Muscle layer of colon (tissue), 2 donors: Measurements from ENCODE around the gene ZNF416.

Experiments used
- H3K27ac ChIP-seq: one replicate; pipeline ENCODE4 v1.7.0; 2013; ENCODE audit warnings: low read depth, mild to moderate bottlenecking, low read length, moderate library complexity
- H3K27me3 ChIP-seq, 2 donors: one replicate each; pipeline ENCODE4 v1.7.0; 2013; ENCODE audit warnings: low read length in 2 of 2, mild to moderate bottlenecking in 2 of 2; ENCODE audit not compliant: insufficient read depth in 2 of 2, control insufficient read depth in 1 of 2
- H3K36me3 ChIP-seq: one replicate; pipeline ENCODE4 v1.7.0; 2013; ENCODE audit warnings: mild to moderate bottlenecking, low read length; ENCODE audit not compliant: insufficient read depth
- H3K4me1 ChIP-seq: one replicate; pipeline ENCODE4 v1.7.0; 2013; ENCODE audit warnings: mild to moderate bottlenecking, low read length; ENCODE audit not compliant: insufficient read depth
- H3K4me3 ChIP-seq, 2 donors: one replicate each; pipeline ENCODE4 v1.7.0; 2013; ENCODE audit warnings: low read length in 2 of 2, low read depth in 1 of 2, mild to moderate bottlenecking in 1 of 2, moderate library complexity in 1 of 2
- H3K9ac ChIP-seq: one replicate; pipeline ENCODE4 v1.7.0; 2013; ENCODE audit warnings: low read length
- H3K9me3 ChIP-seq: one replicate; pipeline ENCODE4 v1.7.0; 2013; ENCODE audit warnings: mild to moderate bottlenecking, low read length
- donor health status: abdominal sarcoma.
- donor health status: Adenocarcinoma of cecum.

The ZNF416 gene

DNA sequence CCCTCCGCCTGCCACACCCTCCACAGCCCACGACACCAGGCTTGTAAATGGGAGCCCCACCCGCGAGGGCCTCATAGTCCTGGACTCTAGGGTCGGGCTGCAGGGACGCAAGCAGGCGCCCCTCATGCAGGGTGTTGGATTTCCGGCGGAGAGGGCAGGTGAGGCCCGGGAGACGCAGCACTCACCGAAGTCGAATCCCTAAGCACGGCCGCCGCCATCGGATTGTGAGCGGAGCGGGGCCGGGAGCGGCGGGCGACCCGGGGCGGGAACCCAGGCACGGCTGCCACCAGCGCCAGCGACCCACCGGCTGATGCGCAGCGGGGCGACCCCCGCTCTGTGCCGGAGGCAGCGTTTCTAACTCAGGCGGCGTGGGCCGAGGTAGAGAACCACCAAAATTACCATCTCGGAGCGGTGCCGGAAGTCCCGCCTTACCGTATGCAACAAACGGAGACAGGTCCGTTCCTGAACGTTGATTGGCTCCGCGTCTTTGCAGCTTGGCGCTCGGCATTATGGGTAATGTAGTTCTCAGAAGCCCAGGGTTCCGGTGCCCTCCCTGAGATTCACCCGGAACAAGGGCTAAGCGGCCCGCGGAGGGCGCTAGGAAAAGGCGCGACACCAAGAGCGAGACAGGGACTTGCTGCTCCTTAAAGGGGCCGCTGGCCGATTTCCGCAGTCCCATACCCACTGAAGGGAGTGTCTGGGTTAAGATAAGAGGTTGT, at the start of gene ZNF416:
TSS of gene ZNF416 (minus strand) at position 425 of the 719 bp plus-strand sequence. CDS start at position 218, 207 bp downstream.
- peaks cover 38% of the 10 kb centered on the region for H3K9me3 ChIP-seq
- H3K4me3 ChIP-seq = peak within 1 kb of the TSS; percentile 94 to 95
- peak within 1 kb of the TSS; percentile 54 for H3K9ac ChIP-seq
- H3K27me3 ChIP-seq = no peaks in the 10 kb centered on the region
- peak within 1 kb of the TSS; percentile 46 for H3K27ac ChIP-seq
- peaks cover 23% of the 10 kb centered on the region for H3K4me1 ChIP-seq
- peaks cover 35% of the 10 kb centered on the region for H3K36me3 ChIP-seq

DNA sequence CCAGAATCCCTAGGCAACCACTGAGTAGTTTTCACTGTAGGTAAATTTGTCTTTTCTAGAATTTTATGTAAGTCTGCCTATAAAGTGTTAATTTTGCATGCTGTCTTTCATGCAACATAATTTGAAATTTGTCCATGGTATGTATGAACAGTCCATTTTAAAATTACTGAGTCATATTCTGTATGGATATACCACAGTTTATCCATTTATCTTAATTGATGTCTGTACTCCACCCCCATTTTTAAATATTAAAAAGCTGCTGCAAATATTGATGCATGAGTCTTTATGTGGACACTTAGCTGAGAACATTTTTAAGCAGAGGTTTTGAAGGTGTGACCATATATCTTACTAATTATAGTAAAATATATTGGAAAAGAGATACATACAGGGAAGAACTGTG, 44.4 kb upstream of the ZNF416 start:
- Histone ChIP-seq H3K36me3 (peaks cover 59% of the 10 kb centered on the region), H3K9me3 (peaks cover 80% of the 10 kb centered on the region), H3K4me3 (peak overlapping the region in 1 of 2 donors; percentile 44), H3K4me1 (no peaks in the 10 kb centered on the region), H3K9ac (no peak overlapping the region), H3K27me3 (no peaks in the 10 kb centered on the region), H3K27ac (no peak overlapping the region)

DNA sequence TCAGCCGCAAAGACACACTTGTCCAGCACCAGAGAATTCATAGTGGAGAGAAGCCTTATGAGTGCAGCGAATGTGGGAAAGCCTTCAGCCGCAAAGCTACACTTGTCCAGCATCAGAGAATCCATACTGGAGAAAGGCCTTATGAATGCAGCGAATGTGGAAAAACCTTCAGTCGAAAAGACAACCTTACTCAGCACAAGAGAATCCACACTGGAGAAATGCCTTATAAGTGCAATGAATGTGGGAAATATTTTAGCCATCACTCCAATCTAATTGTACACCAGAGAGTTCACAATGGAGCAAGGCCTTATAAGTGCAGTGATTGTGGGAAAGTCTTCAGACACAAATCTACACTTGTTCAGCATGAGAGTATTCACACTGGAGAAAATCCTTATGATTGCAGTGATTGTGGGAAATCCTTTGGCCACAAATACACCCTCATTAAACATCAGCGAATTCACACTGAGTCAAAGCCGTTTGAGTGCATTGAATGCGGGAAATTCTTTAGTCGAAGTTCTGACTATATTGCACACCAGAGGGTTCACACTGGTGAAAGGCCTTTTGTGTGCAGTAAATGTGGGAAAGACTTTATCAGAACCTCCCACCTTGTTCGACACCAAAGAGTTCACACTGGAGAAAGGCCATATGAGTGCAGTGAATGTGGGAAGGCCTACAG, 42.1 kb upstream of the ZNF416 start:
- H3K4me3 ChIP-seq = peak overlapping the region; percentile 0 to 44
- H3K9me3 ChIP-seq = peaks cover 90% of the 10 kb centered on the region

DNA sequence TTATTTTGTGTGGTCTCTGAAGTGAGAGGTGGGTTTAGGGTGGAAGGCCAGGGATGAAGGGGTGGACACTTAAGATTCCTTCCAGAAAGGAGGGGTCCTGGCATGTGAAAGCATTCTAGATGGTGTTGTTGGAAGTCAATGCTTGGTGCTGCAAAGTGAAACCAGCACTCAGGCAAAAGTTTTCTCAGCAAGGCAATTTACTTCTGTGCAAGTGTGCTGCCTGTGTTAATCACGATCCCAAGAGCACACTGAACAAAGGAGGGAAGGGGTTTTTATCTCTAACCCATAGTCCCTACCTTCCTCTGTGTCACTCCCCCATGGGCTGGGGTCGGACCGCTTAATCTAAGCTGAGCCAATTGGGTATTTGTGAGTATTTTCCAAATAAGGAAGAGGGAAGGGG, 36.6 kb upstream of the ZNF416 start:
- Histone ChIP-seq H3K4me1 (peaks cover 15% of the 10 kb centered on the region), H3K27me3 (no peaks in the 10 kb centered on the region), H3K4me3 (peak overlapping the region; percentile 2 to 94), H3K27ac (no peak overlapping the region), H3K9me3 (peaks cover 57% of the 10 kb centered on the region), H3K36me3 (peaks cover 46% of the 10 kb centered on the region), H3K9ac (no peak overlapping the region)

More for the DNA sequence above, 42.1 kb upstream of the ZNF416 start:
- H3K9ac ChIP-seq = no peak overlapping the region
- H3K36me3 ChIP-seq = peaks cover 81% of the 10 kb centered on the region
- H3K27ac ChIP-seq = no peak overlapping the region
- H3K27me3 ChIP-seq = no peaks in the 10 kb centered on the region
- H3K4me1 ChIP-seq = no peaks in the 10 kb centered on the region

DNA sequence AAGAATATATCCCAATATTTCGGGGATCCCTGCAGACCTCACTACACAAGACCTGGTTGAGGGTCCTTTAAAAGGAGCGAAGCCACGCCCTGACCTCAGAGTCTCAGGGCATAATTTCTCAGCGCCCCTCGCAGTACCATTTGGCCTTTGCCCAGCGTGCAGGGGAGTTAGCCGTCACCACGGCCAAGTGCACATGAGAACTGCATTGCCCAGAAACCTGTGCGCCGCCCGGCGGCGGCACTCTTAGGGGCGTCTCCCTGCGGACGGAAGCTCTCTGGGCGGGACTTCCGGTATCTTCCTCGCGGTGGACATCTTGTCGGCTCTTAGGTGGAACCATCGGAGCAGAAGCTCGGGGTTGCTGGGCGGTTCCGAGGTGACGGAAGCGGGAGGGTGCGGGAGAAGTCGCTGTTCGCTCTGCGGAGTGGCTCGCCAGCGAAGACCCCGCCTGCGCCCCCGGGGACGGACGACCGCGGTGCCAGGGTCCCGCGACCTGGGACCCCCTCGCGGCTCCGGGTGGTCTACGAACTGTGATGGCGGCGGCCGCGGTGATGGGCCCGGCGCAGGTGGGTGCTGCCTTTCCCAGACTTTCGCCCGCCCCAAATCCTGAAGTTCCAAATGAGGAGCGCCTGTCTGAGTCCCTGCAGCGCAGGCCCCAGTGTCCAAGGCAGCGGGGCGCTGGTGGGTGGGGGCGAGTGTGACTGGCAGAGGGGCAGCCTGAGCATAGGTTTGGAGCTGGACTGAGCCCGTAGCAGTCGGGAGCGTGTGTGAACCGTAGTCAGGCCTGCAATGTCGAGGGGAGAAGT, 35.4 kb upstream of the ZNF416 start, which contains the start of gene ZNF134:
TSS of gene ZNF134 (plus strand) at position 302 of the 803 bp plus-strand sequence. CDS start 5,227 bp downstream, outside the sequence.
- H3K4me1 ChIP-seq = peaks cover 15% of the 10 kb centered on the region

DNA sequence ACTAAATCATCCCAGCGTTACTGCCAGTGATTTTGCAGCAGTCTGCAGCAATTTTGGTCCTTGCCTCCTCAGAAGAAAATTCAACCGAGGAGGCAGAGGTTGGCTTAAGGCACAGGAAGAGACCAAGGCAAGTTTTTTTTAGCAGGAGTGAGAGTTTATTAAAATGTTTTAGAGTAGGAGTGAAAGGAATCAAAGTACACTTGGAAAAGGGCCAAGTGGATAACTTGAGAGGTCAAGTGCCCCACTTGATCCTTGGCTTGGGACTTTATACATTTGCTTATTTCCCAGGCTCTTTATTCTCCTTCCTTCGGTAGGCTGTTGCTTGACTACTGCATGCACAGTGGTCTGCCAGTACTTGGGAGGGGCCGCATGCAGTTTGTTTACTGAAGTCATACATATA, 32.4 kb upstream of the ZNF416 start:
- Histone ChIP-seq H3K36me3 (peaks cover 11% of the 10 kb centered on the region), H3K4me3 (no peak overlapping the region), H3K4me1 (peaks cover 15% of the 10 kb centered on the region), H3K27me3 (no peaks in the 10 kb centered on the region), H3K9ac (no peak overlapping the region), H3K27ac (no peak overlapping the region), H3K9me3 (peaks cover 31% of the 10 kb centered on the region)

More for the DNA sequence above, 35.4 kb upstream of the ZNF416 start, which contains the start of gene ZNF134:
- H3K4me3 ChIP-seq = peak within 1 kb of the TSS; percentile 94 to 97
- no peaks in the 10 kb centered on the region for H3K27me3 ChIP-seq
- H3K9ac ChIP-seq = peak within 1 kb of the TSS; percentile 31
- peak within 1 kb of the TSS; percentile 65 for H3K27ac ChIP-seq
- peaks cover 34% of the 10 kb centered on the region for H3K36me3 ChIP-seq
- peaks cover 45% of the 10 kb centered on the region for H3K9me3 ChIP-seq

DNA sequence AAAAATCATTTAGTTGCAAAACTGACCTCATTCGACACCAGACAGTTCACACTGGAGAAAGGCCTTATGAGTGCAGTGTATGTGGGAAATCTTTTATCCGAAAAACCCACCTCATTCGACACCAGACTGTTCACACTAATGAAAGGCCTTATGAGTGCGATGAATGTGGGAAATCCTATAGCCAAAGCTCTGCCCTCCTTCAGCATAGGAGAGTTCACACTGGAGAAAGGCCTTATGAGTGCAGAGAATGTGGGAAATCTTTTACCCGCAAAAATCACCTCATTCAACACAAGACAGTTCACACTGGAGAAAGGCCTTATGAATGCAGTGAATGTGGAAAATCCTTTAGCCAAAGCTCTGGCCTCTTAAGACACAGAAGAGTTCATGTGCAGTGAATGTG, 28.2 kb upstream of the ZNF416 start:
- Histone ChIP-seq H3K27me3 (no peaks in the 10 kb centered on the region), H3K9me3 (peaks cover 23% of the 10 kb centered on the region), H3K4me3 (no peak overlapping the region), H3K27ac (no peak overlapping the region), H3K9ac (no peak overlapping the region), H3K4me1 (no peaks in the 10 kb centered on the region), H3K36me3 (peaks cover 26% of the 10 kb centered on the region)

DNA sequence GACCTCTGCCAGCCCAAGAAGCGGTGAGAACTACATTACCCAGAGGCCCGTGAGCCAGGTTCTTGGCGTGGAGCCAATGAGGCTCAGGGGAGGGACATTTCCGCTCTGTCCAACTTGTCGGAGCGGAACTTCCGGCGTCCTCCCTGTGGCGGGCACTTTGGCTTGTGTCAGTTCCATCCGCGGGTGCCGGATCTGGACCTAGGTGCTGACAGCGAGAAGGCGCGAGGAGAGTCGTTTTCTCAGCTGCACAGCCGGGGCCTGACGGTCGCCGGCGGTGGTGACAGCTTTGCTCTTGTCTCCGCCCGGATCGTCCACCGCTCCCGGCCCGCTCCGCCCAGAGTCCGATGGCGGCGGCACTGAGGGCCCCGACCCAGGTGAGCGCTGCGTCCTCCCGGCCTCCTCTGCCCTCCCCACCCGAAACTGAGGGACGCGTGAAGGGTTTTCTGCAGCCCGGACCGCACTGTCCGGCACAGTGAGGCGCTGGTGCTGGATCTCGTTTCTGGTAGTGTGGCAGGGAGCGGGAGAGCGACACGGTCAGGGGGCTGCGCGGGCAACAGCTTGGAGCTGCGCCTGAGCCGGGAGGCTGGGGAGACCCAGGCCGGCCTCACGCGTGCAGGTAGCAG, 21.2 kb upstream of the ZNF416 start, which contains the start of gene ZNF530:
TSS of gene ZNF530 (plus strand) at position 125 of the 623 bp plus-strand sequence. CDS start 4,461 bp downstream, outside the sequence.
- Histone ChIP-seq H3K27me3 (no peaks in the 10 kb centered on the region), H3K4me1 (peaks cover 6% of the 10 kb centered on the region), H3K36me3 (peaks cover 7% of the 10 kb centered on the region), H3K9ac (peak within 1 kb of the TSS; percentile 24), H3K27ac (peak within 1 kb of the TSS; percentile 27), H3K4me3 (peak within 1 kb of the TSS; percentile 73 to 74), H3K9me3 (peaks cover 4% of the 10 kb centered on the region)

DNA sequence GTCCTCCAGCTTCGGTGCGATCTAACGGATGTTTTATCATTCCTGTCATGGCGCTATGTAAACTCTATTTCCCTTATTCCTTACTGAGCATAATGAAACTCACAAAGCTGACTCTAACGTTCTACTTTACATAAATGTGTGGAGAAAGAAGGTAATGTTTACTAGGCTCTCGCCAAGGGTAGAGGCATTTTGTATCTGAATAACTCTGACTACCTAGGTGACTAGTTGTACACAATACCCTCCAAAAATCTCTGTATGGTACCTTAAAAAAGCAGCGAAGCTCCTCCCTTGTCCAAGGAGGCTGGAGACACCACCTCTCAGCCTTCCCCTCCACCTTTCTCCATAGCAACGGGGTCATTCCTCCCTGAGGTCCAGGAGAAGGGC, 20.7 kb upstream of the ZNF416 start:
- Histone ChIP-seq H3K27ac (peak overlapping the region; percentile 27), H3K4me1 (peaks cover 6% of the 10 kb centered on the region), H3K36me3 (peaks cover 2% of the 10 kb centered on the region), H3K9ac (no peak overlapping the region), H3K27me3 (no peaks in the 10 kb centered on the region), H3K4me3 (peak overlapping the region; percentile 73 to 74), H3K9me3 (peaks cover 4% of the 10 kb centered on the region)

DNA sequence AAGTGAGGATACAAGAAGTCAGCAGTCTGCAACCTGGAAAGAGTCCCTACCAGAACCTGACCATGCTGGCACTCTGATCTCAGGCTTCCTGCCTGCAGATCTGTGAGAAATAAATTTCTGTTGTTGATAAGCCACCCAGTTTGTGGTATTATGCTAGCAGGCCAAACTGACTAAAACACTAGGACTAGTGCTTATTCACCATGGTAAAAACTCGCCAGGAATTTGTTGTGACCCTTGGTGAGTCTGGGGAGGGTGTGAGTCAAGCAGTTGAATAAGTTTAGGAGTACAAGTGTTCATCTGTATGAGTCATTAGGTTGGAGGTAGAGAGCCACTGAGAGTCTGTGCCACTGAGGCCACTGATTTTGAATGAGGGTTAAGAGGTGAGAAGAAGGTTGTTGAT, 8.8 kb upstream of the ZNF416 start:
- Histone ChIP-seq H3K27ac (no peak overlapping the region), H3K4me1 (peaks cover 13% of the 10 kb centered on the region), H3K4me3 (peak overlapping the region in 1 of 2 donors; percentile 35), H3K36me3 (peaks cover 32% of the 10 kb centered on the region), H3K27me3 (no peaks in the 10 kb centered on the region), H3K9me3 (peaks cover 61% of the 10 kb centered on the region), H3K9ac (no peak overlapping the region)
